ENCODE results near the gene FAM219A.
"Not testable (repeated sequence)": the region's sequence is repeated elsewhere in the genome, so short reads cannot be mapped to it uniquely, and the experiment has no call there.

FAM219A gene

DNA sequence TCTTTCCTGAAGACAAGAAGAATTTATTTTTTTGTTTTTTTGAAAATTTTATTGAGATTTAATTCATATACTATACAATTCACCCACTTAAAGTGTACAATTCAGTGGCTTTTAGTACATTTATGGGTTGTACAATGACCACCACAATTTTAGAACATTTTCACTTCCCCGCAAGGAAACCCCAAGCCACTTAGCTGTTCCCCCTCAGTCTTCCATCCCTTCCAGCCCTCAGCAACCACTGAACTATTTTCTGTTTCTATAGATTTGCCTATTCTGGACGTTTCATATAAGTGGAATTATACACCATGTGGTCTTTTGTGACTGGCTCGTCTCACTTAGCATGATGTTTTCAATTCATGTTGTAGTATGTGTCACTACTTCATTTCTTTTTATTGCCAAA, 28.2 kb upstream of the FAM219A start:
- Histone ChIP-seq H3K27ac (ENCODE audit: insufficient read depth, low read depth, low read length, poor library complexity, severe bottlenecking) (no peak overlapping the region), H3K9me3 (ENCODE audit: control insufficient read depth, low read length) (no peaks in the 10 kb centered on the region), H3K4me1 (ENCODE audit: control insufficient read depth, insufficient read depth, low read length) (no peaks in the 10 kb centered on the region), H3K36me3 (ENCODE audit: control insufficient read depth, insufficient read depth, low read length) (no peaks in the 10 kb centered on the region), H3K27me3 (ENCODE audit: control insufficient read depth, insufficient read depth, low read length, poor library complexity, severe bottlenecking) (no peaks in the 10 kb centered on the region), H3K4me3 (ENCODE audit: insufficient read depth, low read depth, low read length) (no peak overlapping the region)
- 71 to 79% methylated on average over 3 of the region's 3 CpGs for WGBS, 2 experiments

DNA sequence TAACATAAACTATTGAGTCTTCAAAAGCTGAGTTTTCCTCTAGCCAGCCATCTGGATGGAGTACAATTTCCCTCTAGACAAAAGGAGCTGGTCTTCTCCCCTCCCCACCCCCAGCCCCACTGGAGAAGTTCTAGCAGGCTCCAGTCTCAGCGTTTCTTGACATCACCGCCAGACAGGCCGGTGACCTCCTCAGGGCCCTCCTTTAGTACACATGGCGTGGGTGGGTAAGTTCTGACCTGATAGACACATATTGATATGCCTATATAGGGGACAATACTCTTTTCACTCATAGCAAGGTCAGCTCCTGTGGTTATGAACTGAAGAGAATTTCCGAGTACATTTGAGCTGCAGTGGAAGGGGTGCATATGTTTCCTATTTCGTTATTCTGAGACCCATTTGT, 27.5 kb upstream of the FAM219A start:
- no peak overlapping the region for H3K4me3 ChIP-seq (ENCODE audit: insufficient read depth, low read depth, low read length)
- no peaks in the 10 kb centered on the region for H3K9me3 ChIP-seq (ENCODE audit: control insufficient read depth, low read length)
- H3K27me3 ChIP-seq (ENCODE audit: control insufficient read depth, insufficient read depth, low read length, poor library complexity, severe bottlenecking), result no peaks in the 10 kb centered on the region
- WGBS, 2 experiments, result 69 to 90% methylated on average over 6 of the region's 6 CpGs
- no peak overlapping the region for H3K27ac ChIP-seq (ENCODE audit: insufficient read depth, low read depth, low read length, poor library complexity, severe bottlenecking)
- H3K4me1 ChIP-seq (ENCODE audit: control insufficient read depth, insufficient read depth, low read length), result no peaks in the 10 kb centered on the region
- no peaks in the 10 kb centered on the region for H3K36me3 ChIP-seq (ENCODE audit: control insufficient read depth, insufficient read depth, low read length)

DNA sequence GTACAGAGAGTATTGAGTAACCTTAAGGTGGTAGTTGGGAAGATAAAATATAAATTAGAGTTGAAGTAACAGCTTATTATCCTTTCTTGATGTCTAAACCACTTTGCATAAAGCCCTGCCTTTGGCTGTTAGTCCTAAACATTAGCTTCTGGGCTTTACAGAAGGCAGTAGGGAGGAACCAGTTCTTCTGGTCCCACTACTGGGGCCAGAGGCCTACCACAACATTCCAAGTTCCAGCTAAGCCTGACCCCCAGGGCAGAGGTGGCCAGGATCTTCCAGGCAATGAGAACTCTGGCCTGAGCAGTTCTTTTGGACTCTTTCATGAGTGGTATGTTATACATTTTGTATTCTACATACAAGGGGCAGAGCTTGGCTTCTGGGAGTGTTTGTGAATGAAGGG, 26.3 kb upstream of the FAM219A start:
- H3K27me3 ChIP-seq (ENCODE audit: control insufficient read depth, insufficient read depth, low read length, poor library complexity, severe bottlenecking), result no peaks in the 10 kb centered on the region
- no peaks in the 10 kb centered on the region for H3K36me3 ChIP-seq (ENCODE audit: control insufficient read depth, insufficient read depth, low read length)
- H3K4me3 ChIP-seq (ENCODE audit: insufficient read depth, low read depth, low read length), result no peak overlapping the region
- H3K27ac ChIP-seq (ENCODE audit: insufficient read depth, low read depth, low read length, poor library complexity, severe bottlenecking), result no peak overlapping the region
- no peaks in the 10 kb centered on the region for H3K9me3 ChIP-seq (ENCODE audit: control insufficient read depth, low read length)
- H3K4me1 ChIP-seq (ENCODE audit: control insufficient read depth, insufficient read depth, low read length), result no peaks in the 10 kb centered on the region

DNA sequence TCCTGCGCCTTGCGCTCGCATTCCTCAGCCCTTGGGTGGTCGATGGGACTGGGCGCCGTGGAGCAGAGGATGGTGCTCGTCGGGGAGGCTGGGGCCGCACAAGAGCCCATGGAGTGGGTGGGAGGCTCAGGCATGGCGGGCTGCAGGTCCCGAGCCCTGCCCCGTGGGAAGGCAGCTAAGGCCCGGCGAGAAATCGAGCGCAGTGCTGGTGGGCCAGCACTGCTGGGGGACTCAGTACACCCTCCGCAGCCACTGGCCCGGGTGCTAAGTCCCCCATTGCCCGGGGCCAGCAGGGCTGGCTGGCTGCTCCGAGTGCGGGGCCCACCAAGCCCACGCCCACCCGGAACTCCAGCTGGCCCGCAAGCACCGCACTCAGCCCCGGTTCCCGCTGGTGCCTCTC, 24.4 kb upstream of the FAM219A start:
- H3K36me3 ChIP-seq (ENCODE audit: control insufficient read depth, insufficient read depth, low read length); H3K4me3 ChIP-seq (ENCODE audit: insufficient read depth, low read depth, low read length); H3K27me3 ChIP-seq (ENCODE audit: control insufficient read depth, insufficient read depth, low read length, poor library complexity, severe bottlenecking); H3K9me3 ChIP-seq (ENCODE audit: control insufficient read depth, low read length); H3K27ac ChIP-seq (ENCODE audit: insufficient read depth, low read depth, low read length, poor library complexity, severe bottlenecking): not testable (repeated sequence)
- H3K4me1 ChIP-seq (ENCODE audit: control insufficient read depth, insufficient read depth, low read length), result peaks cover 10% of the 10 kb centered on the region
- WGBS, 2 experiments, result 96 to 97% methylated on average over 27 of the region's 27 CpGs

DNA sequence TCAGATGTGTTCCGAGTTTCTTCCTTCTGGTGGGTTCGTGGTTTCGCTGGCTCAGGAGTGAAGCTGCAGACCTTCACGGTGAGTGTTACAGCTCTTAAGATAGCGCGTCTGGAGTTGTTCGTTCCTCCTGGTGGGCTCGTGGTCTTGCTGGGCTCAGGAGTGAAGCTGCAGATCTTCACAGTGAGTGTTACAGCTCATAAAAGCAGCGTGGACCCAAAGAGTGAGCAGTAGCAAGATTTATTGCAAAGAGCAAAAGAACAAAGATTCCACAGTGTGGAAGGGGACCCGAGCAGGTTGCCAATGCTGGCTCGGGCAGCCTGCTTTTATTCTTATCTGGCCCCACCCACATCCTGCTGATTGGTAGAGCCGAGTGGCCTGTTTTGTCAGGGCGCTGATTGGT, 23.2 kb upstream of the FAM219A start:
- H3K9me3 ChIP-seq (ENCODE audit: control insufficient read depth, low read length); H3K4me3 ChIP-seq (ENCODE audit: insufficient read depth, low read depth, low read length); H3K27ac ChIP-seq (ENCODE audit: insufficient read depth, low read depth, low read length, poor library complexity, severe bottlenecking); H3K27me3 ChIP-seq (ENCODE audit: control insufficient read depth, insufficient read depth, low read length, poor library complexity, severe bottlenecking); H3K36me3 ChIP-seq (ENCODE audit: control insufficient read depth, insufficient read depth, low read length): not testable (repeated sequence)
- WGBS, 2 experiments, result 95 to 97% methylated on average over 13 of the region's 13 CpGs
- peaks cover 10% of the 10 kb centered on the region for H3K4me1 ChIP-seq (ENCODE audit: control insufficient read depth, insufficient read depth, low read length)

DNA sequence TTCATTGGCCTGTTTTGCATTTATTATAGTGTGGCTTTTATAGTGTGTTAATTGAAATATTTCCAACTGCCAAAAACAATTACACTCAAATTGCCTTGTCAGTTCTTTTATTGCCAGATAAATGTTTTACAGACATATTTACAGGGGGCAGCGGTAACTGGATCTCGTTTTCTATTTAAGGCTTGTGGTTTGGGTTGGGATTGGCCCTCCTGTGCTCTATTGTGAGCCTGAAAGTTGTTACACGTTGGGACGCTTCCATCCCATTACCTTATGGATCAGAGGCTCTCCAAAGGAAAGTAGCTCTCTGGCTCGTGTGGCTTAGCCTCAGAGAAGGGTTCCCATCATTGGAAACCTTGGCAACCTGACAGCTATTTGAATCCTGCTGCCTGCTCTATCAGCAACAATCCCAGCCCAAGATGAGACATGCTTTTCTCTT, 21.1 kb upstream of the FAM219A start:
- Histone ChIP-seq H3K4me3 (ENCODE audit: insufficient read depth, low read depth, low read length) (no peak overlapping the region), H3K27me3 (ENCODE audit: control insufficient read depth, insufficient read depth, low read length, poor library complexity, severe bottlenecking) (no peaks in the 10 kb centered on the region), H3K27ac (ENCODE audit: insufficient read depth, low read depth, low read length, poor library complexity, severe bottlenecking) (peak overlapping the region; percentile 39), H3K9me3 (ENCODE audit: control insufficient read depth, low read length) (no peaks in the 10 kb centered on the region), H3K36me3 (ENCODE audit: control insufficient read depth, insufficient read depth, low read length) (no peaks in the 10 kb centered on the region), H3K4me1 (ENCODE audit: control insufficient read depth, insufficient read depth, low read length) (peaks cover 10% of the 10 kb centered on the region)
- 63 to 65% methylated on average over 5 of the region's 5 CpGs for WGBS, 2 experiments

DNA sequence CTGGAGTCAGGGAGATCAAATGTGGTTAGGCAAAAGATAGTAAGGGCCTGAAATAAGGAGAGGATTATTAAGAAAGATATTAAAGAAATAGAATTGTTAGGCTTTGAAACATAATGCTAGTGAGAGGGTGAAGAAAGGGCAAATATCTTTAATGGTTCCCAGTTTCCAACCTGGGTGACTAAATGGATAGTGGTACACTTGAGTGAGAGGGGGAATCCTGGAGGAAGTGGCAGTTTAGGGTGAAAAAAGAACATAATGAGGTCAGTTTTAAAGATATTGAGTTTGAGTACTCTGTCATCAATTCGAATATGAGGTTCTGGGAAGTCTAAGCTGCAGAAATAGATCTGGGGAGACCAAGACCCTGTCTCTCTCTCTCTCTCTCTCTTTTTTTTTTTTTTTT, 19.2 kb upstream of the FAM219A start:
- Histone ChIP-seq H3K27ac (ENCODE audit: insufficient read depth, low read depth, low read length, poor library complexity, severe bottlenecking) (no peak overlapping the region), H3K9me3 (ENCODE audit: control insufficient read depth, low read length) (no peaks in the 10 kb centered on the region), H3K36me3 (ENCODE audit: control insufficient read depth, insufficient read depth, low read length) (no peaks in the 10 kb centered on the region), H3K4me1 (ENCODE audit: control insufficient read depth, insufficient read depth, low read length) (peaks cover 10% of the 10 kb centered on the region), H3K27me3 (ENCODE audit: control insufficient read depth, insufficient read depth, low read length, poor library complexity, severe bottlenecking) (no peaks in the 10 kb centered on the region), H3K4me3 (ENCODE audit: insufficient read depth, low read depth, low read length) (no peak overlapping the region)
- 80 to 89% methylated on average over 1 of the region's 1 CpG for WGBS, 2 experiments

DNA sequence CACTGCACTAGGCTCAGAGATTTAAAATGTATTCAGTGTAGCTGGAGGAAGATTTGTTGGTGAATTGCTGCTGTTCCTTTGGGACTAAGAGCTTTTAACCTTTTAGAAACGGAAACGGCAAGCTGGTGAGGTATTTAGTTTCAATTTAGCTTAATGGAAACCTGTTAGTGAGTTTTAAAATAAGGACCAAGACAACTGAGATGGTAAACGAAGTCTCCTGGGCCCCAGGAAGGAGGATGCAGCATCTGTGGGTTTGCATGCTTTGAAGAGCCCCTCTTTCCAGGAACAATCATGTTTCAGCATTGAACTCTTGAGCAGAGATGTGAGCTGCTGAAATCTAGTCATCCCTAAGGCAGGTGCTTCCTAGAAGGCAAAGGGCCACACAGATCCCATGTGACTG, 16.7 kb upstream of the FAM219A start:
- Histone ChIP-seq H3K27me3 (ENCODE audit: control insufficient read depth, insufficient read depth, low read length, poor library complexity, severe bottlenecking) (no peaks in the 10 kb centered on the region), H3K9me3 (ENCODE audit: control insufficient read depth, low read length) (no peaks in the 10 kb centered on the region), H3K36me3 (ENCODE audit: control insufficient read depth, insufficient read depth, low read length) (no peaks in the 10 kb centered on the region), H3K4me3 (ENCODE audit: insufficient read depth, low read depth, low read length) (no peak overlapping the region), H3K27ac (ENCODE audit: insufficient read depth, low read depth, low read length, poor library complexity, severe bottlenecking) (no peak overlapping the region), H3K4me1 (ENCODE audit: control insufficient read depth, insufficient read depth, low read length) (peaks cover 10% of the 10 kb centered on the region)
- 83 to 88% methylated on average over 3 of the region's 3 CpGs for WGBS, 2 experiments

DNA sequence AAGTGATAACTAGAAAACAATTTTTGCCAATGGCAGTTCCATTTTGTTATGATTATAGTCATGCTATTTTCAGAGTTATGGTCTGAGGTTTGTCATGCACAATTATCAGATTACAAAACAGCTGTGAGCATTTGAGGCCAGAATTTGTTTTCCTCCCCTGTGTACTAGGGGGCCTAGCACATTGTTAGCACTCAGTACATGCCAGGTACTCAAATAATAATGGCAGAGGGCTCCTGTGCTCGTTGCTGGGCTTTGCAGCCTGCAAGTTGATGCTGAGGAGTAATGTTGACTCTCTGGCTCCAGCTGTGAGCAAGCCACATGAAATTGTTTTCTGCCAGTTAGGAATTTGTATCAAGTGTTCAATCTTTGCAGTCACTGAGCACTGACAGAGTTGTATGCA, 7.1 kb upstream of the FAM219A start:
- 13 to 38% methylated on average over 1 of the region's 1 CpG for WGBS, 2 experiments
- no peak overlapping the region for H3K4me3 ChIP-seq (ENCODE audit: insufficient read depth, low read depth, low read length)
- H3K36me3 ChIP-seq (ENCODE audit: control insufficient read depth, insufficient read depth, low read length), result no peaks in the 10 kb centered on the region
- H3K4me1 ChIP-seq (ENCODE audit: control insufficient read depth, insufficient read depth, low read length), result peaks cover 14% of the 10 kb centered on the region
- H3K9me3 ChIP-seq (ENCODE audit: control insufficient read depth, low read length), result no peaks in the 10 kb centered on the region
- no peaks in the 10 kb centered on the region for H3K27me3 ChIP-seq (ENCODE audit: control insufficient read depth, insufficient read depth, low read length, poor library complexity, severe bottlenecking)
- H3K27ac ChIP-seq (ENCODE audit: insufficient read depth, low read depth, low read length, poor library complexity, severe bottlenecking), result no peak overlapping the region

DNA sequence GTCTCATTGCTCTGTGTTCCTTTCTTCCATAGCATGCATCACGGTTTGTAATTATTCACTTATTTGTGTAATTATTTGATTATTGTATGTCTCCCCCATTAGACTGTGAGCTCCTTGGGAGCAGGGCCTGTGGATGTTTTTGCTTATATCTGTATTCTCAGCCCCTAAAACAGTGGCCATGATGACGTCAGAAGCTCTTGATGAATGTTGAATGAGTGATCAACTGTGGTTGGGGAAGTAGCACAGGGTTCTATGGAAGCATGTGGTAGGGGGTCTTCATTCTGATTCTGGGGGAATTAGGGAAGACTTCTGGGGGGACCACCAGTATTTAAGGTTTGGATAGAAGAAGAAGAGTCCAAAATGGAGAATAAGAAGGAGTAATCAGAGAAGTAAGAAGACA, 6.2 kb upstream of the FAM219A start:
- Histone ChIP-seq H3K4me3 (ENCODE audit: insufficient read depth, low read depth, low read length) (no peak overlapping the region), H3K27ac (ENCODE audit: insufficient read depth, low read depth, low read length, poor library complexity, severe bottlenecking) (no peak overlapping the region), H3K36me3 (ENCODE audit: control insufficient read depth, insufficient read depth, low read length) (no peaks in the 10 kb centered on the region), H3K27me3 (ENCODE audit: control insufficient read depth, insufficient read depth, low read length, poor library complexity, severe bottlenecking) (no peaks in the 10 kb centered on the region), H3K4me1 (ENCODE audit: control insufficient read depth, insufficient read depth, low read length) (peaks cover 16% of the 10 kb centered on the region), H3K9me3 (ENCODE audit: control insufficient read depth, low read length) (no peaks in the 10 kb centered on the region)
- 90 to 95% methylated on average over 1 to 2 of the region's 2 CpGs for WGBS, 2 experiments

DNA sequence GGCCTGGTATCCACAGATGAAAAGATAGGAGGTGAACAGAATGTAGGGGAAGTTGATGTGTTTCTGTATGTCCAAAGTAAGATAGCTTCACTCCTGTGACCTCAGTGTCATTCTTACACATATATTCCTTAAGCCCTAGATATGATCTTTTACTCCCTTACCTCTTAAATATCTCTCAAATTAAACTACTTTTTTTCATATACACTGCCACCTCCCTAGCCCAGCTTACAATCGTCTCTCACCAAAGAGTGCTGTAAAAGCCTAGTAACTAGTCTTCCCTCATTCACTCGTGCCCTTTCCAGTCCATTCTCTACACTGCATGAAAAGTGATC, 5.5 kb upstream of the FAM219A start:
- no peaks in the 10 kb centered on the region for H3K36me3 ChIP-seq (ENCODE audit: control insufficient read depth, insufficient read depth, low read length)
- peaks cover 23% of the 10 kb centered on the region for H3K4me1 ChIP-seq (ENCODE audit: control insufficient read depth, insufficient read depth, low read length)
- H3K27me3 ChIP-seq (ENCODE audit: control insufficient read depth, insufficient read depth, low read length, poor library complexity, severe bottlenecking), result no peaks in the 10 kb centered on the region
- no peak overlapping the region for H3K4me3 ChIP-seq (ENCODE audit: insufficient read depth, low read depth, low read length)
- no peaks in the 10 kb centered on the region for H3K9me3 ChIP-seq (ENCODE audit: control insufficient read depth, low read length)
- WGBS, 2 experiments, result 79 to 85% methylated on average over 2 of the region's 2 CpGs
- no peak overlapping the region for H3K27ac ChIP-seq (ENCODE audit: insufficient read depth, low read depth, low read length, poor library complexity, severe bottlenecking)

Data from ectodermal cell (in vitro differentiated cells).